HG03175 (cell line): Measurements from ENCODE around the gene SPTBN4.
"Not testable (repeated sequence)": the region's sequence is repeated elsewhere in the genome, so short reads cannot be mapped to it uniquely, and the experiment has no call there.

ENCODE experiments used
- ATAC-seq: cut with Tn5 transposase; IDR thresholded peaks from one replicate; pipeline ENCODE4 v1.9.1; 2021; ENCODE audit warnings: mild to moderate bottlenecking, moderate library complexity; ENCODE audit not compliant: unreplicated experiment

SPTBN4 gene

DNA sequence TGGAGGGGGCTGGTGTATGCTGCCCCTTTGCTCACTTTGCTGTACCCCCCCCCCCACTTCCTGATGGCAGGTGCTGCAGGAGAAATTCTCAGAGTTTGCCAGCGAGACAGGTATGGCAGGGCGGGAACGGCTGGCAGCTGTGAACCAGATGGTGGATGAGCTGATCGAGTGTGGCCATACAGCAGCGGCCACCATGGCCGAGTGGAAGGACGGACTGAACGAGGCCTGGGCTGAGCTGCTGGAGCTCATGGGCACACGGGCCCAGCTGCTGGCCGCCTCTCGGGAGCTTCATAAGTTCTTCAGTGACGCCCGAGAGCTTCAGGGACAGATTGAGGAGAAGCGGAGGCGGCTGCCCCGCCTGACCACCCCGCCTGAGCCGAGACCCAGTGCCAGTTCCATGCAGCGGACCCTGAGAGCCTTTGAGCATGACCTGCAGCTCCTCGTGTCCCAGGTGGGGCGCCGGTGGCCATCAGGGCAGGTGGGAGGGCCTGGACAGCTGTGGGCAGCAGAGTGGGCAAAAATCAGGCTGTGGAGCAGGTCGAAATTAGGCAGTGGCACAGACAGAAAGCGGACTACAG, 90.2 kb downstream of the SPTBN4 start:
- no peak for ATAC-seq

DNA sequence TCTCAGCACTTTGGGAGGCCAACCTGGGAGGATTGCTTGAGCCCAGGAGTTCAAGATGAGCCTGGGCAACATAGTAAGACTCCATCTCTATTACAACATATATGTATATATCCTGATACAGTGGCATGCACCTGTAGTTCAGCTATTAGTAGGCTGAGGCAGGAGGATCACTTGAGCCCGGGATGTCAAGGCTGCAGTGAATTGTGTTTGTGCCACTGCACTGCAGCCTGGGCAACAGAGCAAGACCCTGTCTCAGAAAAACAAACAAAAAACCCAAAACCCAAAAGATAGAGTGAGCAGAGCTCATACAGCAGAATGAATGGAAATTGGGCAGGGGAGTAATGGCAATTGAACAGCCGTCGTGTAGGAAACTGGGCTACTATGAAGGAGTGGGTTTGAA, 92.6 kb downstream of the SPTBN4 start:
- ATAC-seq: no peak

DNA sequence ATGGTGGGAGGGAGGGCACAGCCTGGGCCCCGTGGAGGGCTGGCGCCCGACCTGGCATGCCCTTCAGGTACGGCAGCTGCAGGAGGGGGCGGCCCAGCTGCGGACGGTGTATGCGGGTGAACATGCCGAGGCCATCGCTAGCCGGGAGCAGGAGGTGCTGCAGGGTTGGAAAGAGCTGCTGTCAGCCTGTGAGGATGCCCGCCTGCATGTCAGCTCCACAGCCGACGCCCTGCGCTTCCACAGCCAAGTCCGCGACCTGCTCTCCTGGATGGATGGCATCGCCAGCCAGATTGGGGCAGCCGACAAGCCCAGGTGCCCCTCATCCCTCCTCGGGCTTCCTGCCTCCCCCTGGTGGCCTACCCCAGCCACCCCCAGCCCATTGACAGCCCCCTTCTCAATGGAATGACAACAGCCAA, 93.3 kb downstream of the SPTBN4 start:
- no peak for ATAC-seq

DNA sequence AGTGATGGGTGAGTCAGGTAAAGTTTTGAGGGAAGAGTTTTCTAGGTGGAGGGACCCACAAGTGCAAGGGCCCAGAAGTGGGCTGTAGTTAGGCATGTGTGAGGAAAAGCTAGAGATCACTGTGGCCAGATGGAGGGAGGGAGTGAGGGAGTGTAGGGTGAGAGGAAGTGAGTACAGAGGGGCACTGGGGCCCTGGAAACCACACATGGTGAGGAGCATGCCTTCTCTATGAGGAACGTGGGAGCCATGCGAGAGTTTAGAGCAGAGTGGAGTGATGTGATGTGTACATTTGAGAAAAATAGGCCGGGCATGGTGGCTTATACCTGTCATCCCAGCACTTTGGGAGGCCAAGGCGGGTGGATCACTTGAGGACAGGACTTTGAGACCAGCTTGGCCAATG, 95.1 kb downstream of the SPTBN4 start:
- no peak for ATAC-seq

DNA sequence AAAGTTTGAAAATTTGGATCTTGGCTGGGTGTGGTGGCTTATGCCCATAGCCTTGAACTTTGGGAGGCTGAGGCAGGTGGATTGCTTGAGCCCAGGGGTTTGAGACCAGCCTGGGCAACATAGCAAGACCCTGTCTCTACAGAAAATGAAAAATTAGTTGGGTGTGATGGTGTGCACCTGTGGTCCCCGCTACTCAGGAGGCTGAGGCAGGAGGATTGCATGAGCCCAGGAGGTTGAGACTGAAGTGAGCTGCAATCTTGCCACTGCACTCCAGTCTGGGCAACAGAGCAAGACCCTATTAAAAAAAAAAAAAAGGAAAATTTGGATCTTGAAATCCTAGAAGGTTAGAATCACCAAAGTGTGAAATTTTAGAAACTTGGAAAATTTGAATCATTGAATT, 97.7 kb downstream of the SPTBN4 start:
- ATAC-seq: not testable (repeated sequence)

DNA sequence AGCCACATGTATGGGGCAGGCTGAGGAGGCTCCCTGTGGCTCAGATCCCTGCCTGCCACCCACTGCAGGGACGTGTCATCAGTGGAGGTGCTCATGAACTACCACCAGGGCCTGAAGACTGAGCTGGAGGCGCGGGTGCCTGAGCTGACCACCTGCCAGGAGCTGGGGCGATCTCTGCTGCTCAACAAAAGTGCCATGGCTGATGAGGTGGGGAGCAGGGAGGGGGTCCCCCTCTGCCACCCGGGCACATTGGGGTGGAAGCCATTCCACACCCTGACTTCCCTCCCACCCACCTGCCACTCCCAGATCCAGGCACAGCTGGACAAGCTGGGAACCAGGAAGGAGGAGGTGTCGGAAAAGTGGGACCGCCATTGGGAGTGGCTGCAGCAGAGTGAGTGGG, 98.6 kb downstream of the SPTBN4 start:
- no peak for ATAC-seq

DNA sequence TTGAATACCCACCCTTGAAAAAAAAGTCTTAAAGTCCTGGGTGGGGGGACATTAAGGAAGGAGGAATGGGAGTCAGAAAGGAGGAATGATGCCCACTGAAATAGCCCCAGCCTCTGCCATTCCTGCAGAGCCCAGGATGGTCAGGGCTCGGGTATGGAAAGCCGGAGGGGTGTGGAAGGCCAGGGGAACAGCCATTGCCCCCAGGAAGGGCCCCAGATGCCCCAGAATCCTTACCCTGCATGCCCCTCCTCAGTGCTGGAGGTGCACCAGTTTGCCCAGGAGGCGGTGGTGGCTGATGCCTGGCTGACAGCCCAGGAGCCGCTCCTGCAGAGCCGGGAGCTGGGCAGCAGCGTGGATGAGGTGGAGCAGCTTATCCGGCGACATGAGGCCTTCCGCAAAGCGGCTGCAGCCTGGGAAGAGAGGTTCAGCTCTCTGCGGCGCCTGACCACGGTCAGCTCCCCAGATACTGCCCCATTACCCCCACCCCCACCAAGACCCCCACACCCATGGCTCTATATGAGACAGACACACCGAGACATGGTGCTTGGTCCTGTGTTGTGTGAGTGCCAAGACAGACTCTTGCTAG, 99.2 kb downstream of the SPTBN4 start:
- no peak for ATAC-seq

DNA sequence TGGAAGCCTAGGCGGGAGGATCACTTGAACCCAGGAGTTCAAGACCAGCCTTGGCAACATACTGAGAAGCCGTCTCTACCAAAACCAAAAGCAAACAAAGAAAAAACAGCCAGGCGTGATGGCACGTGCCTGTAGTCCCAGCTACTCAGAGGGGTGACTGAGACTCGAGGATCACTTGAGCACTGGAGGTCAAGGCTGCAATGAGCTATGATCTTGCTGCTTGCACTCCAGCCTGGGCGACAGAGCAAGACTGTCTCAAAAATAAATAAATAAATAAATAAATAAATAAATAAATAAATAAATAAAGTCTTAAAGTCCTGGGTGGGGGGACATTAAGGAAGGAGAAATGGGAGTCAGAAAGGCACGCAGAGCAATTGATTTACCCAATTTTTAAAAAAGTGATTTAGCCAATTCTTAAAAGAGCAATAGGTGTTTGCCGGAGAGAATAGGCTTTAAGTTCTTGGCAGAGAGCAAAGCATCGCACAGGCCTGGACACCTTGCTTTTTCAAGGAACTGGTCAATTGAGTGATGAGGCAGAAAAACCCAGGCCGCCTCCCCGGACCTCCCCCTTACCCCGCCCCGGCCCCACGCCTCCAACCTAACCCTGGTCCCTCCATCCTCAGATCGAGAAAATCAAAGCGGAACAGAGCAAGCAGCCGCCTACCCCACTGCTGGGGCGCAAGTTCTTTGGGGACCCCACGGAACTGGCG, 100.4 kb downstream of the SPTBN4 start:
- ATAC-seq: no peak

DNA sequence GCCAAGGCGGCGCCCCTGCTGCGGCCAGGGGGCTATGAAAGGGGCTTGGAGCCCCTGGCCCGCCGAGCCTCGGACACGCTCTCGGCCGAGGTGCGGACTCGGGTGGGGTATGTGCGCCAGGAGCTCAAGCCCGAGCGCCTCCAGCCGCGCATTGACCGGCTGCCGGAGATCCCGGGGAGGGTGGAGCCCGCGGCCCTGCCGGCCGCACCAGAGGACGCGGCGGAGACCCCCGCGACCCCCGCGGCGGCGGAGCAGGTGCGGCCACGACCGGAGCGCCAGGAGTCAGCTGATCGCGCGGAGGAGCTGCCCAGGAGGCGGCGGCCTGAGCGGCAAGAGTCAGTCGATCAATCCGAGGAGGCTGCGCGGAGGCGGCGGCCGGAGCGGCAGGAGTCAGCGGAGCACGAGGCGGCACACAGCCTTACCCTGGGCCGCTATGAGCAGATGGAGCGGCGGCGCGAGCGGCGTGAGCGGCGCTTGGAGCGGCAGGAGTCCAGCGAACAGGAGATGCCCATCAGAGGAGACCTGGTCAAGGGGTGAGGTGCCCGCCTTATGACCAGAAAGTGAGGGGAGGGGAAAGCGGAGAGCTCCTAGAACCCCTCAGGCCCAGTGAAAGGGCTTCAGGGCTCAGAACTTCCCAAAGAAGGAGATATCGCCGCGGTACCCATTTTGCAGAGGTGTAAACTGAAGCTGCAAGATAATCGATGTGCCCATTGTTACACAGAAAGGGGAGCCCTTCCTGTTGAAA, 101.1 kb downstream of the SPTBN4 start:
- no peak for ATAC-seq

DNA sequence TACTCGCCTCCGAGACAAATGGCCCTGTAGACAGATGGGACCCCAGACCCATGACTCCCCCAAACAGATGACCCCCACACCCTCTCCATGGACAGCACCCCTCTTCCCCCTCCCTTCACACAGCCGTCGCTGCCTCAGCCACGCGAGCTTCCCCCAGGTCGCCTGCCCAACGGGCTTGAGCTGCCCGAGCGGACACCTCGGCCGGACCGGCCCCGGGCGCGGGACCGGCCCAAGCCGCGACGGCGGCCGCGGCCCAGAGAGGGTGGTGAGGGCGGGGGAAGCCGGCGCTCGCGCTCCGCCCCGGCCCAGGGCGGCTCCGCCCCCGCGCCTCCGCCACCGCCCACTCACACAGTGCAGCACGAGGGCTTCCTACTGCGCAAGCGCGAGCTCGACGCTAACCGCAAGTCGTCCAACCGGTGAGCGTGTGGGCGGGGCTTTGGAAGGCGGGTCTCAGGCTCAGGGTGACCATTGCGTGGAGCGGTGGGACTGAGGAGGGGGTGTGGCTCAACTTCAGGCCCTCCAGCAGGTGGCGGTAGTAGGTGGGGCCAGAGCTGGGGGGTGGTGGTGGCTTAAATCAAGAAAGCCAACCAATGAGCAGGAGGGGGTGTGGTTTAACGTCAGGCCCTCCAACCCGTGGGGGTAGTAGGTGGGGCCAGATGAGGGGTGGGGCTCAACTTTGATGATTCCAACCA, 103.7 kb downstream of the SPTBN4 start:
- peak; percentile 86 for ATAC-seq

DNA sequence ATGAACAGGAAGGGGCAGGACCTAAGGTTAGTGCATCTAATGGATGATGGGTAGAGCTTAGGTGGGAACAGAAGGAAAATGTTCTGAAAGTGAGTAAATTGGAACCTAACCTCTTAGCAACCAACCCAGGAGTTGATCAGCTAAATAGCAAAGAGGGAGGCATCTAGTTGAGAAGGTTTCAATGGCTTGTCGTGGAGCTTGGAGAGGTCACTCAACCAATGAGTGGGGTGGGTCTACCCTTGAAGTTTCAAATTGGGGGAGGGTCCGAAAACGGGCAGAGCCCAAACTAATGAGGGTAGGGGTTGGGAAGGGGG, 104.2 kb downstream of the SPTBN4 start:
- no peak for ATAC-seq

DNA sequence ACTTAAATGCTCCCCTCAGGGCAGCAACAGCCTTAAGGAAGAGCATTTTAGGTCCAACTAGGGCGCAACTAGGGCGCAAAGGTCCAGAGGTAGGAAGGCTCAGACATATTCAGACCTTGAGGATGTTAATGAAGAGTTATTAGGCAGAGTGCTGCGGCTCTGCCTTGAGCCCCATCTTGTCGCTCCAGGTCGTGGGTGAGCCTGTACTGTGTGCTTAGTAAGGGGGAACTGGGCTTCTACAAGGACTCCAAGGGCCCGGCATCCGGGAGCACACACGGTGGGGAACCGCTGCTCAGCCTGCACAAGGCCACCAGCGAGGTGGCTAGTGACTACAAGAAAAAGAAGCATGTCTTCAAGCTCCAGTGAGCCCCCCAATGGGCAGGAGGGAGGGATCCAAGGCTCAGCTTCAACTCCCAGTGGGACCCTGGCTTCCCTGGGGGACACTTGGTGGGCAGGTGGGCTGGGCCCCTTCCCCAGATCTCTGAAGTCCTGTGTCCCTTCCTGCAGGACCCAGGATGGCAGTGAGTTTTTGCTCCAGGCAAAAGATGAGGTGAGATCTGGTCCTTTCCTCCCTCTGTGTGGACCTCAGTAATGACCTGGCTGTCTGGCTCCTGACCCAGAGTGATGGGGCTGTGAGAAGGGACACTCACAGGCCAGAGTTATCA, 105.2 kb downstream of the SPTBN4 start:
- ATAC-seq: no peak

DNA sequence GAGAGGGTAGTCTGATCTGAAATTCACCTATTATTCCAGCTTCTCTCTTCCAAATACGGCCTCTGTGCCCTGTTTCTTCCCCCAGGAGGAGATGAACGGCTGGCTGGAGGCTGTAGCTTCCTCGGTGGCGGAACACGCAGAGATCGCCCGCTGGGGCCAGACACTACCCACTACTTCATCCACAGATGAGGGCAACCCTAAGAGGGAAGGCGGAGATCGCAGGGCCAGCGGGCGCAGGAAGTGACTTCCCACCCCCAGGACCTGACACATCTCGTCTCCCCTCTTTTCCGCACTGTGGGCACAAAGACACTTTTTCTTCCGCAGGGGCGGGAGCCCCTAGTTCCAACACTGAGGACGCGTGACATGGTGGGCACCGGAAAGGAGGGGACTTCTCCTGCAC, 108.5 kb downstream of the SPTBN4 start:
- no peak for ATAC-seq

DNA sequence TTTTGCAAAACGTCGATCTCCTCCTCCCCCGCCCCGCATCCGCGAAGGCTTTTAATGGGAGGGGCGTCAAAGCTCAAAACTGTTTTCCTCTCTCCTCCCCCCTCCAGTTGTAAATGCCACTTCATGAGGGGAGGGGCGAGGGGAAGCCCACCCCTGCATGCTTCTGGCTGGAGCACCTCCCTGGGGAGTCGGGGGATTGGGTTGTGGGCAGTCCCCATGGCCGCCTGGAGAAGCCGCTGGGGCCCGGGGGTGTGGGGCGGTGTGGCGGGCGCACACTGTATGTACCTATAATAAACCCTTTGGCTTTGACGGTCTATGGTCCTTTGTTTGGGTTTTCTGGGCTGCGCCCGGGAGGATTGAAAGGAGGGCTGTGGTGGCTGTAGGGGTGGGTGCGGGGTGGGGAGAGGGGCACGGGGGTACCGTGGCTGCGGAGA, 109.4 kb downstream of the SPTBN4 start:
- ATAC-seq: no peak

DNA sequence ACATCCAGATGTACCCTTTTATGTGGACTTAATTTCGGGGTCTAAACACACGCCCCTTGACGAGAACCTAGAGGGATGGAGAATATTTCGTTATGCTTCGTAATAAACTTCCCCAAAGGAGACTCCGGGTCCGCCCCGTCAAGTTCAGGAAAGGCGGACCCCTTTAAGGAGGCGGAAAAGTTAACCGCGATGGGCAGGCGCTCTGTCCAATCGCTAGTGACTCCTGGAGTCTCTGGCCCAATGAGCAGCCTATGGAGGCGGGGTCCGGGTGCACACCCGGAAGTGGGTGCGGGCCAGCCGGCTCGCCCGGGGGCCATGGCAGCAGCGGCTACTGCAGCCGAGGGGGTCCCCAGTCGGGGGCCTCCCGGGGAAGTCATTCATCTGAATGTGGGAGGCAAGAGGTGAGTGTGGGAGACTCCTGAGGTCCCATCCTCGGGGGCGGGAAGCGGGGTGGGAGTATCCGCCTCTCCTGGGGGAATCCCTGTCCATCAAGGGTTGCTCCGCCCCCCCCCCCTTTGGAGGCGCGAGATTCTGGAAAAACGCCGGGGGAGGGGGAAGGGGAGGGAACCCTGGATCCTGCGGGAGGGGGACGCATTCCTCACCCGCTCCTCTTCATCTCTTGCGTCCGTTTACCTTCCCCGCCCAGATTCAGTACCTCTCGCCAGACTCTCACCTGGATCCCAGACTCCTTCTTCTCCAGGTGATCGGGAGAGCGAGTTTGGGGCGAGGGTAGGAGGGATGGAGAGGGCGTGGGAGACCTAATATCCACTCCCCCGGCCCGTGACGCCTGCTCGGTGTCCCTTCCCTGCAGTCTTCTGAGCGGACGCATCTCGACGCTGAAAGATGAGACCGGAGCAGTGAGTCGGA, 110.0 kb downstream of the SPTBN4 start, which contains the start of gene SHKBP1:
Gene SHKBP1, plus strand, starts transcription at position 289 of the 867 bp plus-strand sequence. Its CDS starts 27 bp downstream, at position 316.
- peak; percentile 97 for ATAC-seq

DNA sequence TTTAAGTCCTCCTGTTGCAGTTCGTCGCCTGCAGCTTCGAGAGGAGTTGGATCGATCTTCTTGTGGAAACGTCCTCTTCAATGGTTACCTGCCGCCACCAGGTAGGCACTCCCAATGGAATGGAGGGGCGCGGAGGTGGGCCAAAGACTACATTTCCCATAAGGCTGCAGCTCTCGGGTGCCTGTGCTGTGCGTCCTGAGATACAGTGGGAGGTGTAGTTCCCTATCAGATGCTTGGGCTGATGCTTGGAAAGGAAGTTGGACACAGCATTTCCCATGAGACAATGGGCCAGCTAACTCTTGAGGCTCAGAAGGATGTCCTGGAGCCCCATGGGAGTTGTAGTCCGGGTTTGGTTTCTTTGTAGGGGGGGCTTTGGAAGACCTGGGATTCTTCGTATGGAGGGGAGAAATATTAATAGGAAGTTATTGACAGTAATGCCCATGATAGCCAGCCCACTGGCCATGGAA, 111.7 kb downstream of the SPTBN4 start:
- ATAC-seq: no peak

DNA sequence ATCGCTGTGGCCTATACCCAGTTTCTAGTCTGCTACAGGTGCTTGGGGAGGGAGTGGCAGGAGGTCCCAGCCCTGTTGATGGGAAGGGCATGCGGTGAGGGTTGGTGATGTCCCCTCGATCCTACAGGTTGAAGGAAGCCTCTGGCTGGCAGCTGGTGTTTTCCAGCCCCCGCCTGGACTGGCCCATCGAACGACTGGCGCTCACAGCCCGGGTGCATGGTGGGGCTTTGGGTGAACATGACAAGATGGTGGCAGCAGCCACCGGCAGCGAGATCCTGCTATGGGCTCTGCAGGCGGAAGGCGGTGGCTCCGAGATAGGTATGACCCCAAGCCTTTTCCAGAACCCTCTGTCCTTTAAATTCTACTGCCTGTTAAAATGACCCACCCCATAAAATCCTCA, 113.8 kb downstream of the SPTBN4 start:
- ATAC-seq: no peak

DNA sequence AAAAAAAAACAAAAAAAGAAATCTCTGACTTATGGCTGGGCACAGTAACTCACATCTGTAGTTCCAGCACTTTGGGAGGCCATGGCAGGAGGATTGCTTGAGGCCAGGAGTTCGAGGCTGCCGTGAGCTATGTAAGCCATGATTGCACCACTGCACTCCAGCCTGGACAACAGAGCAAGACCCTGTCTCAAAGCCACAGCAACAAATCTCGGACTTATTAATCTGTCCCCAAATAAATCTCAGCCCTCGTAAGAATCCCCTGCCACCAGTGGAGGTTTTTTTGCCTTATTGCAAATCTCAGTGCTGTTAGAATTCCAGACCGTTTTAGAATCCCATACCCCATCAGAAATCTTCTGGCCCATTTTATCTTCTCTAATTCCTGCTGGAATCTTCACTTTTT, 114.7 kb downstream of the SPTBN4 start:
- no peak for ATAC-seq

DNA sequence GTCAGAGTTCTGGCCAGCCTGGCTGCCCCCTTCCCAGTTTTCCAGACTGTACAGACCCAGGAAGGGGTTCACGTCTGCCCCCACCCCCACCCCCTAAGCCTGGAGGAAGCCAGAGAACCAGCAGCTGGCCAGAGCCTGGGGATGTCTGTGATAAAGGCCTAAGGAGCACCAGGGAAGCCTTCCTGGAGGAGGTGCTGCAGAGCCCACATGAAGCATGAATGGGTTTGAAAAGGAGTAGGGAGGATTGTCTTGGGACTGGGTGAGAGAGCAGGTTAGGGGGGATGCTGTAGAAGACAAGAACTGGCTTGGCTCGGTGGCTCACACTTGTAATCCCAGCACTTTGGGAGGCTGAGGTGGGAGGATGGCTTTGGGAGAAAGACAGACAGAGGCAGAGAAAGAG, 115.7 kb downstream of the SPTBN4 start:
- no peak for ATAC-seq

DNA sequence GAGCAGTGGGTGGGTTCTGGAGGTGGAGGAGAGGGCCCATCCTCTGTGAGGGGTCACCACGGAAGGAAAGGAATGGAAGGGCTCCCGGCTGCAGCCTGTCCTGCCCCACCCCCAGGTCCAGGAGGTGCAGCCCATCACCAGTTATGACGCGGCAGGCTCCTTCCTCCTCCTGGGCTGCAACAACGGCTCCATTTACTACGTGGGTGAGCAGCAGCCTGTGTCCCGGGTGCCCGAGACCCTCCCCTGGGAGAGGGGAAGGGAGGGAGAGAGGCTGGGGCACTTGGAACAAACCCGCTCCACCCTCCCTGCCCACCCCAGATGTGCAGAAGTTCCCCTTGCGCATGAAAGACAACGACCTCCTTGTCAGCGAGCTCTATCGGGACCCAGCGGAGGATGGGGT, 116.5 kb downstream of the SPTBN4 start:
- ATAC-seq: no peak
